HG03135 (cell line): ENCODE results near the gene DNAJB13.

Experiments
- ATAC-seq: cut with Tn5 transposase; IDR thresholded peaks from one replicate; pipeline ENCODE4 v1.9.1; 2021; ENCODE audit warnings: mild to moderate bottlenecking, moderate library complexity; ENCODE audit not compliant: unreplicated experiment

The DNAJB13 gene

GRCh38 chr11:74012074-74012809 is 61.4 kb downstream of the DNAJB13 start:
- ATAC-seq: no peak

- ATAC-seq: no peak
These were observed 62.3 kb downstream of the DNAJB13 start for GRCh38 chr11:74013141-74013540.

GRCh38 chr11:74014880-74015279 is 64.1 kb downstream of the DNAJB13 start:
- ATAC-seq: no peak

- no peak for ATAC-seq
These were observed 65.3 kb downstream of the DNAJB13 start for GRCh38 chr11:74015919-74016684.

GRCh38 chr11:74017631-74018030 is 66.8 kb downstream of the DNAJB13 start:
- no peak for ATAC-seq

- no peak for ATAC-seq
These were observed 67.6 kb downstream of the DNAJB13 start for GRCh38 chr11:74018331-74019005.

GRCh38 chr11:74019104-74019738 is 68.4 kb downstream of the DNAJB13 start:
- ATAC-seq: no peak

- ATAC-seq: no peak
These were observed 69.0 kb downstream of the DNAJB13 start for GRCh38 chr11:74019860-74020259.
